ENCODE data around the gene KLRB1. TPM values are rescaled to one million over a fixed set of nuclear protein-coding genes. Genes with fewer than 3 reads are reported as not detected.
"Not testable (repeated sequence)": the region's sequence is repeated elsewhere in the genome, so short reads cannot be mapped to it uniquely, and the experiment has no call there.

The KLRB1 gene
- total RNA-seq, 4 donors from 2014 or later, result 0.41 to 0.61 TPM; not detected in 2

DNA sequence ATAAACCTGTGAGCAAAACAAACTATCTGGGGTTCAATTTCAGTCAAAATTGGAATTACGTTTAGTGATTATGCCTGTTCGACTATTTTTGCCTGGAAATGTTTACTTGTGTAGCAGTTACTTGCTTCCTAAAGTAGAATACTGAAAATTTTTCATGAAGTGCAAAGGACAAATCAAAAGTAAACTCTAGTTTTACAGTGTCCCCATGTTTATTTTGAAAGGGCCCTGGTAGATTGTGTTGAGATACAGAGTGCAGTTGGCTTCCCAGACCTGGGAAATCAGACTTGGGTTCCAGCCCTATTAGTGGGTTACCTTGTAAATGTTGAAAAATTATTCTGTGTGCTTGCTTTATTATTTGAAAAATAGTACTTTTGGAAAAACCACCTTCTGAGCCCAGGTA is 17.3 kb downstream of the KLRB1 start:
- no peak overlapping the region for H3K4me3 ChIP-seq
- intact Hi-C loops (cut with DNase I; ENCODE audit: low total_unique reads), result no loop called here
- no peak overlapping the region for H3K27ac ChIP-seq
- H3K9me3 ChIP-seq, result no peaks in the 10 kb centered on the region
- H3K4me1 ChIP-seq, result no peaks in the 10 kb centered on the region
- no peaks in the 10 kb centered on the region for H3K36me3 ChIP-seq
- no peak for DNase-seq
- no peak for TF ChIP-seq CTCF (IDR thresholded peaks at IDR 0.05)
- TF ChIP-seq POLR2A (IDR thresholded peaks at IDR 0.05), result no peak
- H3K27me3 ChIP-seq, result no peaks in the 10 kb centered on the region

GRCh38 chr12:9588749-9589148 is 19.0 kb downstream of the KLRB1 start:
- Histone ChIP-seq H3K27me3 (no peaks in the 10 kb centered on the region), H3K9me3 (no peaks in the 10 kb centered on the region), H3K27ac (no peak overlapping the region), H3K4me3 (no peak overlapping the region), H3K4me1 (no peaks in the 10 kb centered on the region), H3K36me3 (no peaks in the 10 kb centered on the region)
- intact Hi-C loops (cut with DNase I; ENCODE audit: low total_unique reads), result no loop called here
- TF ChIP-seq POLR2A (IDR thresholded peaks at IDR 0.05), result no peak
- no peak for TF ChIP-seq CTCF (IDR thresholded peaks at IDR 0.05)
- no peak for DNase-seq

GRCh38 chr12:9587987-9588600 is 19.6 kb downstream of the KLRB1 start:
- Histone ChIP-seq H3K27me3 (no peaks in the 10 kb centered on the region), H3K9me3 (no peaks in the 10 kb centered on the region)
- intact Hi-C loops (cut with DNase I; ENCODE audit: low total_unique reads), result no loop called here

DNA sequence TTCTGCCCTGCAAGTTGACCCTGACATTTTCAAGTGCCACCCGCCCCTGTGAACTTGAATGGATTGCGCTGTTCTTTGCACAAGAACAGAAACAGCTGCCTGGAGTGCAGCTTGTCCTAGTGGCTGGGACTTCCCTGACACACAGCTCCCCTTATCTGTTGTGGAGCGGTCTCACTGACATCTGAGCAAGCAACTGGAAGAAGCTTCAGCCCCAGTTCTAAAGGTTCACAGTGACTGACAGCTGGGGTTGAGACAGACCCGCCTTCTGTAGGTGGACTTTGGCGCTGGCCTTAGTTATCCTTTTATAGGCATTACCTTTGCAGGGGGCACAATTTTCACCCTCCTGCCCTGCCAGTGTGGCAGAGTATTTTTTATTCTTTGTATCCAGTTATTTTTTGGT is 30.0 kb downstream of the KLRB1 start:
- intact Hi-C loops (cut with DNase I; ENCODE audit: low total_unique reads), result not testable (repeated sequence)

More at GRCh38 chr12:9587987-9588600, 19.6 kb downstream of the KLRB1 start:
- TF ChIP-seq POLR2A (IDR thresholded peaks at IDR 0.05) (no peak), CTCF (IDR thresholded peaks at IDR 0.05) (no peak)
- Histone ChIP-seq H3K27ac (no peak overlapping the region), H3K4me3 (no peak overlapping the region), H3K4me1 (no peaks in the 10 kb centered on the region), H3K36me3 (no peaks in the 10 kb centered on the region)
- no peak for DNase-seq

DNA sequence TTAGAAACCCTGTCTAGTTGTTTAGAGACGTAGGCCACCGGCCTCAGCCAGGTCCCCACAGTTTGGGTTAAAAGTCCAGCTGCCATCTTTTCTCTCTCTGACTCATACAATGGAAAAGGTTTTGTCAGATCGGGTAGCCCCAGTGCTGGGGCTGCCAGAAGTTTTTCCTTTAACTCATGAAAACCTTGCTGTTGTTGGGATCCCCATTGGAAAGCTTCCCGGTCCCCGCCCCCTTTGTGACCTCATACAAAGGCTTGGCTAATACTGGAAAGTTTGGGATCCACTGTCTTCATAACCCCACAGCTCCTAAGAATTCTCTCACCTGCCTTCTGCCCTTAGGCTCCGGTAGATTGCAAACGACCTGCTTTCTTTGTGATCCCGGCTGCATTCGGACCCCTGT is 40.6 kb downstream of the KLRB1 start:
- H3K4me3 ChIP-seq; H3K9me3 ChIP-seq; intact Hi-C loops (cut with DNase I; ENCODE audit: low total_unique reads); H3K36me3 ChIP-seq; H3K27me3 ChIP-seq; H3K4me1 ChIP-seq; DNase-seq; H3K27ac ChIP-seq: not testable (repeated sequence)

More for the DNA sequence above, 30.0 kb downstream of the KLRB1 start:
- not testable (repeated sequence) for DNase-seq, H3K9me3 ChIP-seq, H3K4me1 ChIP-seq, H3K27ac ChIP-seq, H3K4me3 ChIP-seq, H3K27me3 ChIP-seq, H3K36me3 ChIP-seq

GRCh38 chr12:9566113-9566512 is 41.6 kb downstream of the KLRB1 start:
- H3K4me1 ChIP-seq; H3K4me3 ChIP-seq; H3K27ac ChIP-seq; DNase-seq; H3K36me3 ChIP-seq; H3K27me3 ChIP-seq; intact Hi-C loops (cut with DNase I; ENCODE audit: low total_unique reads); H3K9me3 ChIP-seq: not testable (repeated sequence)

DNA sequence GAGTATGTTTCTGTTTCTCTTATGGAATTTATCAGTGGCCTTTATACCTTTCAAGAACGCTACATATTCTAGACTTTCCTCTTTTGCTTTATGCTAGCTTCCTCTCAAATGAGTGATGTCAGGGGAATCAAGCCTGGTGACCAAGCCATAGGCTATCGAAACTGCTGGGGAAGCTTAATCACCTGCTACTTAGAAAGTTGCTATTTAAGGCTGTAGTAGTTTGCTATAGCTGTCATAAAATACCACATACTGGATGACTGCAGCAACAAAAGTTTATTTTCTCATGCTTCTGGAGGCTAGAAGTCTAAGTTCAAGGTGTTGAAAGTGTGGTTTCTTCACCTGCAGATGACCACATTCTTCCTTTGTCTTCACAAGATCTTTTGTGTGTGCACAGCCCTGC is 43.3 kb downstream of the KLRB1 start:
- H3K27ac ChIP-seq; H3K4me3 ChIP-seq; H3K9me3 ChIP-seq; H3K4me1 ChIP-seq; H3K36me3 ChIP-seq; intact Hi-C loops (cut with DNase I; ENCODE audit: low total_unique reads); DNase-seq; H3K27me3 ChIP-seq: not testable (repeated sequence)

DNA sequence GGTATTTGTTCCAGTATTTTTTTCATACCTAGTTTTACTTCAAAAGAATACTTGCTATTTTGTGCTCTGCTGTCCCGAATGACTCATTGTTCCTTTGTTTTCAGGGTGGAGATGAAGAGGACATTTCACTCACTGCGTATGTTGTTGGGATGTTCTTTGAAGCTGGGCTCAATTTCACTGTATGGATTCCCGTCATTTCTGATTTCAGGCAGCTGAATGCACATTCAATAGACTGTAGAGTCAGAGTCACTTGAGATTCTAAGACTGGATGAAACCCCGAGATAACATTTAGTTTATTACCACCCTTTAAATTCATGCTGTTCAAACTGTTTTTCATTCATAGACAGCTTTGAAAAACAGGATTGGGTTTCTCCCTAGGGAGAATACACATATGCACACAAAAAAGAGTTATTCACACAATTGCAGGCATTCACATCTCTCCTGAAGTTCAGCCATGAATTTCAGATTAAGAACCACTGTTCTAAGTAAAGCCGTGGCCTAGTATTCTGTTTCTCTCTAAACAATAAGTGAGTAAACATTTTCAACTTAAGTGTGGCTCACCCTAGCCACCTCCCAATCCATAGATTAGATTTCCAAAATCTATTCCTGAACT is 44.8 kb downstream of the KLRB1 start:
- H3K4me1 ChIP-seq; H3K36me3 ChIP-seq; H3K4me3 ChIP-seq; H3K9me3 ChIP-seq; H3K27me3 ChIP-seq; DNase-seq; H3K27ac ChIP-seq; intact Hi-C loops (cut with DNase I; ENCODE audit: low total_unique reads): not testable (repeated sequence)

GRCh38 chr12:9545489-9545888 is 62.2 kb downstream of the KLRB1 start:
- intact Hi-C loops (cut with DNase I; ENCODE audit: low total_unique reads); H3K36me3 ChIP-seq; H3K27ac ChIP-seq; H3K4me3 ChIP-seq; DNase-seq; H3K4me1 ChIP-seq; H3K27me3 ChIP-seq; H3K9me3 ChIP-seq: not testable (repeated sequence)
